ENCODE data around the gene OR3A1. TPM values are rescaled to one million over a fixed set of nuclear protein-coding genes. Genes with fewer than 3 reads are reported as not detected.

OR3A1 gene
- total and polyA plus RNA-seq, 10 of the 15 experiments (the other 5 are each of a cell fraction or from before 2014, with no cell fraction given) = not detected

- BruUV-seq (replicated peaks) = no TSS peak
- intact Hi-C loops (cut with micrococcal nuclease; ENCODE audit: unreplicated experiment) = no loop called here
- no peak overlapping the region for H3K9ac ChIP-seq (ENCODE audit: control insufficient read depth, insufficient read depth, low read length)
- H4K20me1 ChIP-seq (ENCODE audit: control insufficient read depth, insufficient read depth) = no peaks in the 10 kb centered on the region
- in situ Hi-C loops (cut with MboI) = no loop called here
- ChIA-PET POLR2A (no interaction called here), CTCF (no interaction called here), SMC1A (ENCODE audit: uncharacterized antibody, unreplicated experiment) (no interaction called here), RAD21 (ENCODE audit: unreplicated experiment) (no interaction called here)
- H3K27ac ChIP-seq (ENCODE audit: control insufficient read depth, insufficient read depth) = no peak overlapping the region
- no peak overlapping the region for H2AFZ ChIP-seq (ENCODE audit: control insufficient read depth, low read depth, low read length)
- no peaks in the 10 kb centered on the region for H3K36me3 ChIP-seq (ENCODE audit: control insufficient read depth in 2 of 2, insufficient read depth in 2 of 2, low read length in 1 of 2)
- no peak for DNase-seq (ENCODE audit: low read depth, low spot score)
- no peak for FAIRE-seq
- H3K79me2 ChIP-seq (ENCODE audit: control insufficient read depth, insufficient read depth, low read length) = no peaks in the 10 kb centered on the region
- H3K4me2 ChIP-seq (ENCODE audit: control insufficient read depth, insufficient read depth) = no peak overlapping the region
- no peaks in the 10 kb centered on the region for H3K27me3 ChIP-seq (replicated peaks in 1 of 2; ENCODE audit: control insufficient read depth in 2 of 2, insufficient read depth in 2 of 2, low read length in 1 of 2)
- no peaks in the 10 kb centered on the region for H3K4me1 ChIP-seq (ENCODE audit: control insufficient read depth, insufficient read depth, low read length)
- no peaks in the 10 kb centered on the region for H3K9me3 ChIP-seq (replicated peaks; ENCODE audit: control insufficient read depth, insufficient read depth, low read length)
- H3K4me3 ChIP-seq = no peak overlapping the region
- no peak for ATAC-seq
- WGBS (ENCODE audit: insufficient coverage, insufficient replicate concordance, low lambda C conversion rate, missing lambda C conversion rate) = 26% methylated on average over 4 of the region's 4 CpGs
- TF ChIP-seq KLF5 (IDR thresholded peaks at IDR 0.05; ENCODE audit: partially characterized antibody) (no peak), MEF2A (IDR thresholded peaks at IDR 0.05; ENCODE audit: insufficient read depth, low read depth, low read length) (no peak), ZNF384 (IDR thresholded peaks at IDR 0.05; ENCODE audit: borderline replicate concordance, low read depth, low read length) (no peak), NFYA (IDR thresholded peaks at IDR 0.05; ENCODE audit: borderline replicate concordance, low read depth, low read length) (no peak), PRDM15 (CRISPR knock-in tag; IDR thresholded peaks at IDR 0.05) (no peak), SUZ12 (IDR thresholded peaks at IDR 0.05; ENCODE audit: unreplicated experiment) (no peak), POLR2A (IDR thresholded peaks at IDR 0.05; ENCODE audit: low read depth, low read length) (no peak), IKZF1 (conservative IDR thresholded peaks at IDR 0.05) (no peak), ZNF274 (IDR thresholded peaks at IDR 0.05; ENCODE audit: insufficient read depth, insufficient read length) (no peak), CUX1 (IDR thresholded peaks at IDR 0.05; ENCODE audit: insufficient replicate concordance, low read depth, low read length) (no peak), RBBP5 (conservative IDR thresholded peaks at IDR 0.05) (no peak), CBX3 (IDR thresholded peaks at IDR 0.05; ENCODE audit: borderline replicate concordance, low read depth) (no peak), POLR2AphosphoS2 (IDR thresholded peaks at IDR 0.05; ENCODE audit: low read depth, low read length) (no peak), NRF1 (conservative IDR thresholded peaks at IDR 0.05; ENCODE audit: low read depth, low read length) (no peak), MTA2 (IDR thresholded peaks at IDR 0.05; ENCODE audit: low read depth) (no peak), YBX1 (IDR thresholded peaks at IDR 0.05) (no peak)
These were observed 37.7 kb upstream of the OR3A1 start for GRCh38 chr17:3335876-3336275.
